ENCODE results near the gene WDFY3. TPM values are rescaled to one million over a fixed set of nuclear protein-coding genes. Genes with fewer than 3 reads are reported as not detected.
"Not testable (repeated sequence)": the region's sequence is repeated elsewhere in the genome, so short reads cannot be mapped to it uniquely, and the experiment has no call there.

WDFY3 gene
- total and polyA plus RNA-seq, 2 experiments from 2014 or later = 7.7 to 55.9 TPM

GRCh38 chr4:84808332-84808731 lies 158.2 kb downstream of the WDFY3 start:
- Histone ChIP-seq H3K79me2 (no peaks in the 10 kb centered on the region), H3K27me3 (no peaks in the 10 kb centered on the region), H2AFZ (no peak overlapping the region), H3K36me3 (replicated peaks; ENCODE audit: insufficient read depth, low read depth) (no peaks in the 10 kb centered on the region), H3K9me3 (ENCODE audit: low read depth) (no peaks in the 10 kb centered on the region), H3K4me2 (no peak overlapping the region), H3K4me1 (ENCODE audit: insufficient read depth) (no peaks in the 10 kb centered on the region), H3K27ac (no peak overlapping the region), H3K9me2 (replicated peaks; ENCODE audit: insufficient read depth) (no peaks in the 10 kb centered on the region), H4K20me1 (ENCODE audit: insufficient read depth, poor library complexity, severe bottlenecking) (no peaks in the 10 kb centered on the region), H3K4me3 (no peak overlapping the region)
- WGBS (ENCODE audit: low lambda C conversion rate, missing lambda C conversion rate) = 92% methylated on average over 2 of the region's 2 CpGs
- DNase-seq (ENCODE audit: low spot score) = no peak
- TF ChIP-seq EZH2phosphoT487 (IDR thresholded peaks at IDR 0.05; ENCODE audit: low read depth, severe bottlenecking, unreplicated experiment) (no peak), EZH2 (IDR thresholded peaks at IDR 0.05; ENCODE audit: borderline replicate concordance) (no peak), CTCF (IDR thresholded peaks at IDR 0.05; ENCODE audit: poor library complexity) (no peak)

GRCh38 chr4:84806541-84806940 lies 159.9 kb downstream of the WDFY3 start:
- not testable (repeated sequence) for H3K36me3 ChIP-seq (replicated peaks; ENCODE audit: insufficient read depth, low read depth); H3K27me3 ChIP-seq; H3K4me1 ChIP-seq (ENCODE audit: insufficient read depth); H3K9me2 ChIP-seq (replicated peaks; ENCODE audit: insufficient read depth); H4K20me1 ChIP-seq (ENCODE audit: insufficient read depth, poor library complexity, severe bottlenecking); H3K4me3 ChIP-seq; H3K27ac ChIP-seq; H3K9me3 ChIP-seq (ENCODE audit: low read depth); DNase-seq (ENCODE audit: low spot score); H3K79me2 ChIP-seq; H2AFZ ChIP-seq; H3K4me2 ChIP-seq
- WGBS (ENCODE audit: low lambda C conversion rate, missing lambda C conversion rate) = 97% methylated on average over 11 of the region's 11 CpGs

- no peak for TF ChIP-seq EZH2phosphoT487 (IDR thresholded peaks at IDR 0.05; ENCODE audit: low read depth, severe bottlenecking, unreplicated experiment)
- no peak for TF ChIP-seq EZH2 (IDR thresholded peaks at IDR 0.05; ENCODE audit: borderline replicate concordance)
Measured at GRCh38 chr4:84804136-84804535, 162.4 kb downstream of the WDFY3 start.

GRCh38 chr4:84803720-84804119 lies 162.8 kb downstream of the WDFY3 start:
- no peak overlapping the region for H3K27ac ChIP-seq
- H3K9me2 ChIP-seq (replicated peaks; ENCODE audit: insufficient read depth) = no peaks in the 10 kb centered on the region
- TF ChIP-seq EZH2 (IDR thresholded peaks at IDR 0.05; ENCODE audit: borderline replicate concordance) (no peak), EZH2phosphoT487 (IDR thresholded peaks at IDR 0.05; ENCODE audit: low read depth, severe bottlenecking, unreplicated experiment) (no peak), CTCF (IDR thresholded peaks at IDR 0.05; ENCODE audit: poor library complexity) (no peak)
- DNase-seq (ENCODE audit: low spot score) = no peak
- H4K20me1 ChIP-seq (ENCODE audit: insufficient read depth, poor library complexity, severe bottlenecking) = no peaks in the 10 kb centered on the region
- no peaks in the 10 kb centered on the region for H3K27me3 ChIP-seq
- no peak overlapping the region for H3K4me2 ChIP-seq
- no peak overlapping the region for H3K4me3 ChIP-seq
- no peaks in the 10 kb centered on the region for H3K79me2 ChIP-seq
- H3K9me3 ChIP-seq (ENCODE audit: low read depth) = no peaks in the 10 kb centered on the region
- H3K4me1 ChIP-seq (ENCODE audit: insufficient read depth) = no peaks in the 10 kb centered on the region
- WGBS (ENCODE audit: low lambda C conversion rate, missing lambda C conversion rate) = 100% methylated on average over 1 of the region's 1 CpG
- peaks cover 5% of the 10 kb centered on the region for H3K36me3 ChIP-seq (replicated peaks; ENCODE audit: insufficient read depth, low read depth)
- H2AFZ ChIP-seq = no peak overlapping the region

More at GRCh38 chr4:84804136-84804535, 162.4 kb downstream of the WDFY3 start:
- WGBS (ENCODE audit: low lambda C conversion rate, missing lambda C conversion rate) = 74% methylated on average over 4 of the region's 4 CpGs
- Histone ChIP-seq H3K9me2 (replicated peaks; ENCODE audit: insufficient read depth) (no peaks in the 10 kb centered on the region), H3K9me3 (ENCODE audit: low read depth) (no peaks in the 10 kb centered on the region), H3K79me2 (no peaks in the 10 kb centered on the region), H4K20me1 (ENCODE audit: insufficient read depth, poor library complexity, severe bottlenecking) (no peaks in the 10 kb centered on the region), H3K27me3 (no peaks in the 10 kb centered on the region), H2AFZ (no peak overlapping the region), H3K27ac (no peak overlapping the region), H3K4me1 (ENCODE audit: insufficient read depth) (no peaks in the 10 kb centered on the region), H3K4me2 (no peak overlapping the region), H3K36me3 (replicated peaks; ENCODE audit: insufficient read depth, low read depth) (peaks cover 5% of the 10 kb centered on the region), H3K4me3 (no peak overlapping the region)
- DNase-seq (ENCODE audit: low spot score) = no peak

Data from hepatocyte (in vitro differentiated cells).